Smooth muscle cell (in vitro differentiated cells): ENCODE data around the gene EVA1C. TPM values are rescaled to one million over a fixed set of nuclear protein-coding genes. Genes with fewer than 3 reads are reported as not detected.

Source experiments
- DNase-seq: peaks from one replicate; lab custom pipeline; 2025; ENCODE audit not compliant: unreplicated experiment; lab: John Stamatoyannopoulos, UW
- H2AFZ ChIP-seq: fragments of 200-600 bp; sonication (generic); 2 replicates; pipeline ENCODE4 v1.6.0; 2016; ENCODE audit warnings: antibody characterized with exemption, low read depth, mild to moderate bottlenecking
- H3F3A ChIP-seq: fragments of 200-600 bp; sonication (generic); 2 replicates; pipeline ENCODE4 v1.6.0; 2017; ENCODE audit warnings: antibody characterized with exemption, low read depth
- H3K27ac ChIP-seq: fragments of 200-600 bp; sonication (generic); 2 replicates; pipeline ENCODE4 v1.5.1; 2016; ENCODE audit warnings: low read depth, mild to moderate bottlenecking
- H3K27me3 ChIP-seq: fragments of 200-600 bp; sonication (generic); 2 replicates; pipeline ENCODE4 v1.6.1; 2016; ENCODE audit warnings: low read depth, mild to moderate bottlenecking
- H3K36me3 ChIP-seq: fragments of 200-600 bp; sonication (generic); 2 replicates; pipeline ENCODE4 v1.5.1; 2016; ENCODE audit warnings: low read depth
- H3K4me1 ChIP-seq: fragments of 200-600 bp; sonication (generic); 2 replicates; pipeline ENCODE4 v1.5.1; 2016; ENCODE audit warnings: low read depth
- H3K4me2 ChIP-seq: fragments of 200-600 bp; sonication (generic); 2 replicates; pipeline ENCODE4 v1.6.0; 2016; ENCODE audit warnings: mild to moderate bottlenecking
- H3K4me3 ChIP-seq: fragments of 200-600 bp; sonication (generic); 2 replicates; pipeline ENCODE4 v1.5.1; 2016; ENCODE audit warnings: mild to moderate bottlenecking
- H3K79me2 ChIP-seq: fragments of 200-600 bp; sonication (generic); 2 replicates; pipeline ENCODE4 v1.6.0; 2016; ENCODE audit warnings: low read depth, mild to moderate bottlenecking
- H3K9ac ChIP-seq: fragments of 200-600 bp; sonication (generic); 2 replicates; pipeline ENCODE4 v1.6.0; 2016; ENCODE audit warnings: low read depth
- H3K9me3 ChIP-seq: fragments of 200-600 bp; sonication (generic); replicated peaks from 2 replicates; pipeline ENCODE4 v1.5.1; 2016; ENCODE audit warnings: low read depth
- H4K20me1 ChIP-seq: fragments of 200-600 bp; sonication (generic); 2 replicates; pipeline ENCODE4 v1.6.0; 2016; ENCODE audit warnings: low read depth
- WGBS: methylation state at CpG from one replicate; pipeline ENCODE4 v1.1.7; 2016; ENCODE audit warnings: low lambda C conversion rate; 5-methylcytosine and 5-hydroxymethylcytosine counted together
- polyA plus RNA-seq: library from polyadenylated mRNA; unstranded; fragments of >200 nt; fragmentation: Nextera tagmentation; extraction: Ambion mirVana; gene quantifications from 2 replicates; pipeline ENCODE4 v1.2.1, GENCODE V29; 2016
- total RNA-seq: library from RNA; depleted of rRNA; stranded (reverse); fragments of >200 nt; gene quantifications from 2 replicates; pipeline ENCODE4 v1.2.3, GENCODE V29; 2014
- TF ChIP-seq, protein P1 (sequence below): fragments of 200-600 bp; sonication (generic); IDR thresholded peaks from 2 replicates; pipeline ENCODE4 v1.5.1; 2017; ENCODE audit warnings: borderline replicate concordance, mild to moderate bottlenecking, antibody characterized with exemption; ENCODE audit not compliant: insufficient read depth, poor library complexity, severe bottlenecking

The EVA1C gene
- total and polyA plus RNA-seq, 2 experiments from 2014 or later: 1.9 to 3.7 TPM

DNA sequence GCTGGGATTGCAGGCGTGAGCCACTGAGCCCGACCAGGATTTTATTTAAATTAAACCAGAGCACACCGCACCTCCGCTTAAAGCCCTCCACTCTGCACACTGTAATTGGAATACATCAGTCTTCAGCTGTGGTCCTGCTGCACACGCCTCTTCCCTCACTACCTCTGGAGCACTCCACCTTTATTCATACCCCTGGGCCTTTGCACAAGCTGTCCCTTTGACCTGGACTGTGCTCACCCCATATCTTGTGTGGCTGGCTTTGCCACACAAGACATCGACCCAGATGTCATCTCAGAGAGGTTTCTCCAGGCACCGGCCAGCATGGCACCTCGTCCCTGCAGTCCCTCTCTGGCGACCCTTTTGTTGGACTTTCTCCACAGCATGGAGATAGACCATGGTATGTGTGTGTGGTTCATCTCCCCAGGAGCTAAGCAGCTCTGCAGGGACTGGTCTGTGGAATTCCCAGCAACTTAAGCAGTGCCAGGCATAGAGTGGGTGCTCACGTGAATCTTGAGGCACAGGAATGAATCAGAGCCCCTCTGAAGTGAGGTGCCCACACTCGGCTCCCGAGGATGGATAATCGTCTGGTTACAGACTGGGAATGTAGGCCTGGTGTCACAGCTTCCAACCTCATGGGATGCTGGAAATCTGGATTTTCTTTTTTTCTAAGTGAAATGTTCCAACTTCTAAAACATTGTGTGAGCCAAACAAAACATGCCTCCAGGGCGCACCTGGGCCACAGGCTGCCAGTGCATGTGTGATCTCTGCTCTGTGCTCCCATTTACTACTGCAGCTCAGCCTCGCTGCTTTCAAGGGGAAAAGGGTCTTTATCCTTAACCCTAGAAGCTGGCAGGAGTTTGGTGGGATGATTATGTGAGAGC, 61.9 kb downstream of the EVA1C start:
- Histone ChIP-seq H3K27me3 (no peaks in the 10 kb centered on the region), H3K4me1 (no peaks in the 10 kb centered on the region), H3K9ac (no peak overlapping the region), H2AFZ (no peak overlapping the region), H3F3A (no peaks in the 10 kb centered on the region), H3K9me3 (no peaks in the 10 kb centered on the region), H4K20me1 (no peaks in the 10 kb centered on the region), H3K36me3 (no peaks in the 10 kb centered on the region), H3K4me2 (peak overlapping the region; percentile 81), H3K79me2 (no peaks in the 10 kb centered on the region), H3K4me3 (no peak overlapping the region), H3K27ac (peak overlapping the region; percentile 17)
- DNase-seq: no peak
- TF ChIP-seq, protein P1, sequence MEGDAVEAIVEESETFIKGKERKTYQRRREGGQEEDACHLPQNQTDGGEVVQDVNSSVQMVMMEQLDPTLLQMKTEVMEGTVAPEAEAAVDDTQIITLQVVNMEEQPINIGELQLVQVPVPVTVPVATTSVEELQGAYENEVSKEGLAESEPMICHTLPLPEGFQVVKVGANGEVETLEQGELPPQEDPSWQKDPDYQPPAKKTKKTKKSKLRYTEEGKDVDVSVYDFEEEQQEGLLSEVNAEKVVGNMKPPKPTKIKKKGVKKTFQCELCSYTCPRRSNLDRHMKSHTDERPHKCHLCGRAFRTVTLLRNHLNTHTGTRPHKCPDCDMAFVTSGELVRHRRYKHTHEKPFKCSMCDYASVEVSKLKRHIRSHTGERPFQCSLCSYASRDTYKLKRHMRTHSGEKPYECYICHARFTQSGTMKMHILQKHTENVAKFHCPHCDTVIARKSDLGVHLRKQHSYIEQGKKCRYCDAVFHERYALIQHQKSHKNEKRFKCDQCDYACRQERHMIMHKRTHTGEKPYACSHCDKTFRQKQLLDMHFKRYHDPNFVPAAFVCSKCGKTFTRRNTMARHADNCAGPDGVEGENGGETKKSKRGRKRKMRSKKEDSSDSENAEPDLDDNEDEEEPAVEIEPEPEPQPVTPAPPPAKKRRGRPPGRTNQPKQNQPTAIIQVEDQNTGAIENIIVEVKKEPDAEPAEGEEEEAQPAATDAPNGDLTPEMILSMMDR: no peak
- WGBS: 87% methylated on average over 15 of the region's 15 CpGs

DNA sequence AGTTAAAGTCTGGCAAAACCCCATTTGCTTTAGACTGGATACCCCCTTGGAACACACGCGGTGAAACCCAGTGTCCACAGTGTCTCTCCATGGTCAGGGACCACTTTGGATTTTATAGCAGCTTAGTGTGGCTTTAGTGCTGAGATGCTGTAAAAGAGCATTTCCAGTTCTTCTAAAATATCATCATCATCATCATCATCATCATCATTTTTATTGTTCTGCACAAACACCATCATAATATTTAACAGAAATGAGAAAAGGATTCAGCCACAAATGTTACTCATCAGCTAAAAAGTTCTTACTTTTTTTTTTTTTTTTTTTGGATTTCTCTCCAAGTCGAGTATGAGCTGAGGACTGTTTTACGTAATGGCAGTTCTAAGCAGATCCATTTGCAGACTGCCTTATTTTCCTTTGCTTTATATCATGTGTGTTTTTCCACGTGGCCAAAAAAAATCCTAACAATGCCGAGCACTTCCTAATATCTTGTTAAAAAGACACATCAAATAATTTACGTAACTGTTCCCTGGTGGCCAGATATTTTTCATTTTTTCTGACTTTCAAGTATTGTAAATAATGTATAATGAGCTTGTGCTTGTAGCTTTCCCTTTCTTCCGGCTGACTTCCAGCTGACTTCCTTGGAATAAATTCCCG, 62.8 kb downstream of the EVA1C start:
- H3K9ac ChIP-seq: no peak overlapping the region

DNA sequence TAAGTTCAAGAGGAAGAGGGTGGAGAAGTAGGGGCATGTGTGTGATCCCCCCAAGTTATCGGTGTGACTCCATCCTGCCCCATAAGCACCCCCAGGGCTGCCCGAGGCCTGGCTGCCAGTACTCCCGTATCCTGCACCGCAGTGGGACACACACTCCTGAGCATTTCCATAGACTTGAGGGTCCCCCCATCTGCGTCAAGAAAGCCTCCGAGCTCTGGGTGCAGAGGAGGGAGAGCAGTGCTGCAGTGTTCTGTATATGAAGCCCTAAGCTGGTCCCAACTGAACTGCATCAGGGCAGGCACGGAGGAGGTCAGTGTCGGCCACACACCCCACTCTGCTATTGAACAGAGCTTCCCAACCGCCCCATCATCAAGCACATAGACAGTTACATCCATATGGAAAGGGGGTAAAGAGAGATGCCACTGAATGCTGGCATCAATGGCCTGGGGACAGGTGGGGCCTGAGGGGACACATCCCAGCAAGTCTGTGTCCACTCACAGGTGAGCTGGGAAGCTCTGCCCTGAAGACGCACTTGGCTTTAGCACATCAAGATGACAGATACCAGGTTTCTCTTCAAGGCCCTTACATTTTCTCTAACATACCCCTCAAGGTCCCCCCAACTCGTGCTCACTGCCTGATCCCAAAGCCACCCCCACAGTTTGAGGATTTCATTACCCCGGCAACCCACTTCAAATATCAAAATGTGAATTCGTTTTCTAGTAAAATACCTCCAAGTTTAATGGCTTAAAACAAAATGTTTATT, 64.3 kb downstream of the EVA1C start:
- Histone ChIP-seq H4K20me1 (no peaks in the 10 kb centered on the region), H3K27ac (no peak overlapping the region), H3K9me3 (no peaks in the 10 kb centered on the region), H3K27me3 (no peaks in the 10 kb centered on the region), H3K4me2 (no peak overlapping the region), H3K9ac (no peak overlapping the region), H3F3A (no peaks in the 10 kb centered on the region), H3K79me2 (no peaks in the 10 kb centered on the region), H3K4me3 (no peak overlapping the region), H3K4me1 (peaks cover 4% of the 10 kb centered on the region), H3K36me3 (no peaks in the 10 kb centered on the region), H2AFZ (no peak overlapping the region)
- TF ChIP-seq, protein P1: no peak
- no peak for DNase-seq
- WGBS: 90% methylated on average over 13 of the region's 13 CpGs

More for the DNA sequence above, 62.8 kb downstream of the EVA1C start:
- no peak for DNase-seq
- no peaks in the 10 kb centered on the region for H3K4me1 ChIP-seq
- no peaks in the 10 kb centered on the region for H3K36me3 ChIP-seq
- H3K4me3 ChIP-seq: peak overlapping the region; percentile 20
- H4K20me1 ChIP-seq: no peaks in the 10 kb centered on the region
- H3K79me2 ChIP-seq: no peaks in the 10 kb centered on the region
- H3K4me2 ChIP-seq: peak overlapping the region; percentile 81
- H3K27me3 ChIP-seq: no peaks in the 10 kb centered on the region
- WGBS: 36% methylated on average over 9 of the region's 9 CpGs
- TF ChIP-seq, protein P1: no peak
- peak overlapping the region; percentile 17 for H3K27ac ChIP-seq
- no peaks in the 10 kb centered on the region for H3F3A ChIP-seq
- no peaks in the 10 kb centered on the region for H3K9me3 ChIP-seq
- no peak overlapping the region for H2AFZ ChIP-seq
